Renal cortex interstitium (tissue), 11 donors: ENCODE data around the gene ETNK2. TPM values are rescaled to one million over a fixed set of nuclear protein-coding genes. Genes with fewer than 3 reads are reported as not detected.

ENCODE experiments used
- DNase-seq, 11 donors: peaks; one replicate each; pipeline ENCODE4 v3.0.0-alpha.2; 2013; ENCODE audit warnings: low read depth in 9 of 11, low spot score in 4 of 11; ENCODE audit errors: extremely low read depth in 1 of 11
- polyA plus RNA-seq, 3 donors: library from polyadenylated mRNA; unstranded; fragments of 120-200 nt; gene quantifications; one replicate each; pipeline ENCODE4 v1.2.1, GENCODE V29; 2013; ENCODE audit not compliant: insufficient read length in 3 of 3

ETNK2 gene
- polyA plus RNA-seq, 3 donors = 22.8 to 28.2 (median 23.5) TPM

GRCh38 chr1:204134103-204134502 is 17.7 kb downstream of the ETNK2 start:
- no peak for DNase-seq

GRCh38 chr1:204132718-204133117 is 19.1 kb downstream of the ETNK2 start:
- DNase-seq = no peak

GRCh38 chr1:204131978-204132377 is 19.9 kb downstream of the ETNK2 start:
- no peak for DNase-seq

- no peak for DNase-seq
These were observed 20.6 kb downstream of the ETNK2 start for GRCh38 chr1:204130981-204131892.

- DNase-seq = no peak
These were observed 21.7 kb downstream of the ETNK2 start for GRCh38 chr1:204130178-204130577.

GRCh38 chr1:204128964-204129896 is 22.6 kb downstream of the ETNK2 start:
- peak in 3 of 11 donors; percentile 60 to 72 (median 71) for DNase-seq

- no peak for DNase-seq
These were observed 23.3 kb downstream of the ETNK2 start for GRCh38 chr1:204128464-204128963.

GRCh38 chr1:204127597-204128242 is 24.1 kb downstream of the ETNK2 start:
- peak in 2 of 11 donors; percentile 55 to 61 for DNase-seq

GRCh38 chr1:204126956-204127355 is 24.9 kb downstream of the ETNK2 start:
- no peak for DNase-seq

GRCh38 chr1:204126386-204126785 is 25.5 kb downstream of the ETNK2 start:
- no peak for DNase-seq

GRCh38 chr1:204125759-204126351 is 26.0 kb downstream of the ETNK2 start:
- DNase-seq = no peak

GRCh38 chr1:204124639-204125038 is 27.2 kb downstream of the ETNK2 start:
- DNase-seq = no peak

- DNase-seq = no peak
These were observed 28.5 kb downstream of the ETNK2 start for GRCh38 chr1:204123376-204123775.

- DNase-seq = no peak
These were observed 29.8 kb downstream of the ETNK2 start for GRCh38 chr1:204121840-204122555.

- no peak for DNase-seq
These were observed 35.3 kb downstream of the ETNK2 start for GRCh38 chr1:204116539-204116938.

GRCh38 chr1:204115116-204115515 is 36.7 kb downstream of the ETNK2 start:
- DNase-seq = no peak

- DNase-seq = no peak
These were observed 37.2 kb downstream of the ETNK2 start for GRCh38 chr1:204114606-204115005.

- no peak for DNase-seq
These were observed 37.9 kb downstream of the ETNK2 start for GRCh38 chr1:204113896-204114295.
